GM18909 (cell line): Measurements from ENCODE around the gene TASOR.
"Not testable (repeated sequence)": the region's sequence is repeated elsewhere in the genome, so short reads cannot be mapped to it uniquely, and the experiment has no call there.

Experiments
- ATAC-seq: cut with Tn5 transposase; IDR thresholded peaks from one replicate; pipeline ENCODE4 v1.9.1; 2021; ENCODE audit warnings: mild to moderate bottlenecking; ENCODE audit not compliant: unreplicated experiment, poor library complexity

Gene TASOR, protein sequence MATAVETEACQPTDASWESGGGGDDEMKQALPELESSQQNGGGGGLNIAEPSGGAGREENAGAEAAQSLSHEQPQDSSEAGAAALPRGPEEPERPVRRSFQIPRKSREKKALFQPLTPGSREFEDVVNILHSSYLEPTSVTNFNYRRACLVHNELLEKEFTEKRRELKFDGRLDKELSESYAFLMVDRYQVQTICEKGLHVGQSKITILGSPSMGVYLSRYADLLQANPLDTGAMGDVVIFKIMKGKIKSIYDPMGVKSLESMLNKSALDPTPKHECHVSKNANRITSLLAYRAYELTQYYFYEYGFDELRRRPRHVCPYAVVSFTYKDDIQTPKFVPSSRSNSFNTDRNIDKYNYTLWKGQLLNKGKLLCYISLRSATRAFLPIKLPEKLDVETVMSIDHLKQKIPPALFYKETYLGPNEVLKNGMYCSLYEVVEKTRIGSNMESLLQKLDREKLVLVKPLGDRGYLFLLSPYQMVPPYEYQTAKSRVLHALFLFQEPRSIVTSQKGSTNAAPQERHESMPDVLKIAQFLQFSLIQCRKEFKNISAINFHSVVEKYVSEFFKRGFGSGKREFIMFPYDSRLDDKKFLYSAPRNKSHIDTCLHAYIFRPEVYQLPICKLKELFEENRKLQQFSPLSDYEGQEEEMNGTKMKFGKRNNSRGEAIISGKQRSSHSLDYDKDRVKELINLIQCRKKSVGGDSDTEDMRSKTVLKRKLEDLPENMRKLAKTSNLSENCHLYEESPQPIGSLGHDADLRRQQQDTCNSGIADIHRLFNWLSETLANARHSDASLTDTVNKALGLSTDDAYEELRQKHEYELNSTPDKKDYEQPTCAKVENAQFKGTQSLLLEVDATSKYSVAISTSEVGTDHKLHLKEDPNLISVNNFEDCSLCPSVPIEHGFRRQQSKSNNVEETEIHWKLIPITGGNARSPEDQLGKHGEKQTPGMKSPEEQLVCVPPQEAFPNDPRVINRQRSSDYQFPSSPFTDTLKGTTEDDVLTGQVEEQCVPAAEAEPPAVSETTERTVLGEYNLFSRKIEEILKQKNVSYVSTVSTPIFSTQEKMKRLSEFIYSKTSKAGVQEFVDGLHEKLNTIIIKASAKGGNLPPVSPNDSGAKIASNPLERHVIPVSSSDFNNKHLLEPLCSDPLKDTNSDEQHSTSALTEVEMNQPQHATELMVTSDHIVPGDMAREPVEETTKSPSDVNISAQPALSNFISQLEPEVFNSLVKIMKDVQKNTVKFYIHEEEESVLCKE (N-terminal part only)

GRCh38 chr3:56683122-56683817, at the start of gene TASOR:
TSS of gene TASOR (minus strand) at chr3:56683265. CDS start at chr3:56683006, 259 bp downstream.
- peak; percentile 79 for ATAC-seq

DNA sequence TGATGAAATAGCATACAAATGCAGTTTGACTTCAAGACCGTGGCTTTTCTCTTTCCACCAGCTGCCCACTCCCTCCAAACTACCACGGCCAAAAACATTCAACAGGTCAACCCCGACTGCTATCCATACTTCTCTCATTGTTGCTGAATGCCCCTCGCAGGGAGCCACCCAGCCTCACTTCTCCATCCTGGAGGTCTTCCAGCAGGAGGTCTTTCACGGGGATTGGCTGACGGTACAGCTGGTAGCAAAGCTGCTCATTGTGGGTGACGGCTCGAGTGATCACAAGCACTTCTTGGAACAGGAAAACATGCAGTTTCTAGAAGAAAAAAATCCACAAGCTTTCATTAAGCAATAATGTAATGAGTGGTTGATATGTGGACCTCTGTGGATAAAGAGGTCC, 49.0 kb upstream of the TASOR start:
- no peak for ATAC-seq

- ATAC-seq = peak; percentile 98
Observed at GRCh38 chr3:56725175-56725574, 42.1 kb upstream of the TASOR start.

DNA sequence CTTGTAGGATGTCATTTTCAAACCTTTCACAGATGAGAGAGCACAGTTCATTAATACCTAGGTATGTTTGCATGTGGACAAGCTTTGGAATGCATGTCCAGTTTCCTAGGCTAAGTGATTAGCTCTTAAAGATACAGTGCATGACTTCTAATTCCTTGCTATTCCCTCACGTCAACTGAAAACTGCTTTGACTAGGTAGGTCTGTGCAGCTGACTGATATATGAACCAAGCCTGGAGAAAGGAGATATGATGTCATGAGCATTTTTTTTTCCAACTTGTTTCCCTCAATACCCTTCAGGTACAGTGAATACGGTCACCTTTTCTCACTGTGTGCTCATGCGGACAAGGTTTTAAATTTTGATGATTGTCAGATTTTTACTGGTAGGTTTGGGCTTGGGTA, 41.6 kb upstream of the TASOR start:
- no peak for ATAC-seq

GRCh38 chr3:56720849-56721248, 37.8 kb upstream of the TASOR start:
- no peak for ATAC-seq

DNA sequence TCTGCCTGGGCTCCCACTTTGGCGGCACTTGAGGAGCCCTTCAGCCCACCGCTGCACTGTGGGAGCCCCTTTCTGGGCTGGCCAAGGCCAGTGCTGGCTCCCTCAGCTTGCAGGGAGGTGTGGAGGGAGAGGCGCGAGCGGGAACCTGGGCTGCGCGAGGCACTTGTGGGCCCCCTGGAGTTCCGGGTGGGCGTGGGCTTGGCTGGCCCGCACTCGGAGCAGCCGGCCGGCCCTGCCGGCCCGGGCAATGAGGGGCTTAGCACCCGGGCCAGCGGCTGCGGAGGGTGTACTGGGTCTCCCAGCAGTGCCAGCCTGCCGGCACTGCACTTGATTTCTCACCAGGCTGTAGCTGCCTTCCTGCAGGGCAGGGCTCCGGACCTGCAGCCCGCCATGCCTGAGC, 35.7 kb upstream of the TASOR start:
- not testable (repeated sequence) for ATAC-seq

DNA sequence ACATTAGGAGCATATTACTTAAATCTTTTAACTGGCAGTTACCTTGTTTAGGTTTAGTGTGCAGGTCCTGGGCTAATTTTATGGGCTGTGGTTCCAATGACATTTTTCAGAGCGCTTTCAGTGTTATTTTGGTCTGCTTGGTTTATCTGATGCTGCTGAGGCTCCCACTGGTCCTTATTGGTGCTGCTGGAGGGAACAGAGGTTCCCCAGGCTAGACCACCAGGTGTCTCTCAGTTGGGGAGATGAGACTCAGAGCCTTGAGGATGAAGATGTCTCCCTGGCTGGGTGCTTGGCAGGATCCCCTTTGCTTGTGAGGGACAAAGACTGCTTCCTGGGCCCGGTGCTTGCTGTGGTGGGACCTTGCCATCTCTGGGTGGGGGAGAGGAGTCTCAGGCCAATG, 28.3 kb upstream of the TASOR start:
- ATAC-seq = no peak

- not testable (repeated sequence) for ATAC-seq
Observed at GRCh38 chr3:56707412-56707811, 24.3 kb upstream of the TASOR start.

GRCh38 chr3:56706629-56707028, 23.6 kb upstream of the TASOR start:
- no peak for ATAC-seq

- ATAC-seq = no peak
Observed at GRCh38 chr3:56704706-56705105, 21.6 kb upstream of the TASOR start.

GRCh38 chr3:56702490-56703315, 19.6 kb upstream of the TASOR start:
- no peak for ATAC-seq

DNA sequence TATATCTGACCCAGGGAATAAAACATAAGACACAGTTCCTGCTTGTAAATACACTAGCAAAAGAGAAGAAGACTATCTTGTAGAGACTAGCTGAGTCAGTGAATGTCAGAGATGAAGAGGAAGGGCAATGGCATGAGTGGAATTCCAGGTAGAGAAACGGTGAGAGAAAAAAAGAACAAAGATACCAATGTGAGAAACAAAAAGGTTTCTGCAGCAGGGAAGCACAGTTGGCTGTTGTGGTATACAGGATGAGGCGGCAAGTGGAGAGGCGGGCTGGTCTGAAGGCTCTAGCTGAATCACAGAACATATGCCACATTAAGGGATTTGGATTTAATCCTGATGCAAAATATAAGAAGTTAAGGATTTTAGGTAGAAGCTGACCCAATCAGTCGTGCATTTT, 17.1 kb upstream of the TASOR start:
- ATAC-seq = no peak

GRCh38 chr3:56694867-56695683, 12.0 kb upstream of the TASOR start:
- no peak for ATAC-seq

DNA sequence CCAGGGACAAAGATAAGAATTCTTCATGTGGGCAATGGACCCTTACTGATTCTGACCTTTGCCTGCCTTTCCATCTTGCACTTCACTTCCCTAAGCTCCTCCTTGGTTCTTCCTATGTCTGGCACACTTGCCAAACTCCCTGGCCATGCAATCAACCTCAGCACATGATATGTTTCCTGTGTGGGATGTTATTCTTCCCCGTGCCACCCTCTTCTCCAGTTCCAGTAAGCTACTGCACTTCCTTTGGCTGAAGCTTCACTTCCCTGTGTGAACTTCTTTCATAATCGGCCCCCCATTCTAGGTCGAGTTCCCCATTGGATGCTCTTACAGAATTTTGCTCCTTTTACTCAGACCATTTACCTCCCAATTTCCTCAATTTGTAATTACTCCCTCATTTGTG, 10.7 kb upstream of the TASOR start:
- no peak for ATAC-seq

- ATAC-seq = peak; percentile 67
Observed at GRCh38 chr3:56692520-56693433, 9.7 kb upstream of the TASOR start.

DNA sequence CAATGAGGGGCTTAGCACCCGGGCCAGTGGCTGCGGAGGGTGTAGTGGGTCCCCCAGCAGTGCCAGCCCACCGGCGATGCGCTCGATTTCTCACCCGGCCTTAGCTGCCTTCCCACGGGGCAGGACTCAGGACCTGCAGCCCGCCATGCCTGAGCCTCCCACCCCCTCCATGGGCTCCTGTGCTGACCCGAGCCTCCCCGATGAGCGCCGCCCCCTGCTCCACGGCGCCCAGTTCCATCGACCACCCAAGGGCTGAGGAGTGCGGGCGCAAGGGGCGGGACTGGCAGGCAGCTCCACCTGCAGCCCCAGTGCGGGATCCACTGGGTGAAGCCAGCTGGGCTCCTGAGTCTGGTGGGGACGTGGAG, 8.9 kb upstream of the TASOR start:
- not testable (repeated sequence) for ATAC-seq
